GM21717 (cell line): ENCODE results near the gene TCFL5.

Experiments used
- ATAC-seq: cut with Tn5 transposase; IDR thresholded peaks from one replicate; pipeline ENCODE4 v1.9.1; 2021; ENCODE audit warnings: mild to moderate bottlenecking, moderate library complexity; ENCODE audit not compliant: unreplicated experiment

TCFL5 gene

GRCh38 chr20:62837790-62838127, 23.9 kb downstream of the TCFL5 start:
- no peak for ATAC-seq

GRCh38 chr20:62836967-62837490, 24.6 kb downstream of the TCFL5 start:
- ATAC-seq: no peak

DNA sequence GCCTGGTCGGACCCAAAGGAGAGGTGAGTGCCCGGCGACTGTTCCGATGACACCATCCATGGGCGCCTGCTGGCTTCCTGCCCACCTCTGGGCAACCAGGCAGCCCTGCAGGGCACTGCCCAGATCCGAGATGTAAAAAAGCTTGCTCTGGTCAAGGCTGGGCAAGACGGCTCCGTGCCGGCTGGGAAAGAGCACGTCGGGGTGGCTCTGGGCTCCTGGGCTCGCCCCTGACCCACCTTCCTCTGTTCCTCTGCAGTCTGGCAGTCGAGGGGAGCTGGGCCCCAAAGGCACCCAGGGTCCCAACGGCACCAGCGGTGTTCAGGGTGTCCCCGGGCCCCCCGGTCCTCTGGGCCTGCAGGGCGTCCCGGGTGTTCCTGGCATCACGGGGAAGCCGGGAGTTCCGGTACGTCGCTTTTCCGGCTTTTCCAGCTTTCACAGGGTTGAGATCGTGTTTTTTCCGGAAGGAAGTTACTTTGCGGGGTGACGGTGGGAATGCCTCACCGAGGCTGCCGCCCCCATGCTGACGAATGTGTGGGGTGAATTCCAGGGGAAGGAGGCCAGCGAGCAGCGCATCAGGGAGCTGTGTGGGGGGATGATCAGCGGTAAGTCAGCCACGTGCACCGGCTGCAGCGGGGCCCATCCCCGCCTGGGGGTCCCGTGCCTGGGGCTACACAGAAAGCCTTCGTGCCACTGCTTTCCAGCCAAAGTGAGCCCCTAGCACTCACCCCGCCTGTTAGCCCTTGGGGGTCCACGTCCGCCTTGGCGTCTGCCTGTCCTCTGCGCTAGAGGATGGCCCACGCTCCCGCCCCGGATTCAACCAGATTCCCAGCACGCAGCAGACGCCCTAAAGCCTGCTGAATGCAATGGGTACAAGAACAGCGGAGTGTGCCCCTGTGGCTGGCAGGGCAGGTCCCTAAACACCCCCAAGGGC, 25.4 kb downstream of the TCFL5 start:
- no peak for ATAC-seq

GRCh38 chr20:62834967-62835730, 26.5 kb downstream of the TCFL5 start:
- no peak for ATAC-seq

- ATAC-seq: no peak
These were observed 28.7 kb downstream of the TCFL5 start for GRCh38 chr20:62832951-62833391.

DNA sequence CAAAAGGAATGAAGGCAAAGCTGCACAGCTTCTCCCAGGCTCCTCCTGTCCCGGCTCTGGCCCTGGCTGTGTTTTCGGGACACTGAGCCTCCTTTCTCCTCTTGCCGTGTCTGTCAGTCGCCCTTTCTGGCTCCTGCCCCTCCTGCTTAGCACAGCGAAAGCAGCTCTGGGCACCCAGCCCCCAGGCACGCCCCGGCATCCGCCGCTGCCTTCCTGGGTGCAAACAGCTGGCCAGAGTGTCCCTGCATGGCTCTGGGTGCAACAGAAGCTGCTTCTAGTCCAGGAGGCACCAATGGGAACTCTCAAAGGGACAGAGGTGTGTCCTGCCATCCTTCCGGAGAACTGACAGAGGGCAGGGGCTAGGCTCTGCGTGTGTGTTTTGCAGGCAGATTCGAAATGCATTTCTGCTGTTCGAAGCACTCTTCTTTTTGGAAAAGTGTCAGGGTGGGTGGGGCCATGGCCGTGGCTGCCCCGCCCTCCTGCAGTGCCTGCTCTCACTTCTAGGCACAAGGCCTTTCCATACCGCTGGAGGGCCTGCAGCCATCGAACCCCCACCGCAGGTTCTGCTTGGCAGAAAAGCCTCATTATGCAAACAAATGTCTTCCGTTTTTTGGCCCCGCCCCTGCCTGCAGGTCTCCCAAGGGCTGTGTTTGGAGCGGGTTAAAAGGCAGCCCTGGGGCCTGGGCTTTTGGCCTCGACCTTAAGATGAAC, 29.3 kb downstream of the TCFL5 start:
- no peak for ATAC-seq

- no peak for ATAC-seq
These were observed 29.8 kb downstream of the TCFL5 start for GRCh38 chr20:62831854-62832211.

- no peak for ATAC-seq
These were observed 30.2 kb downstream of the TCFL5 start for GRCh38 chr20:62831361-62831788.

DNA sequence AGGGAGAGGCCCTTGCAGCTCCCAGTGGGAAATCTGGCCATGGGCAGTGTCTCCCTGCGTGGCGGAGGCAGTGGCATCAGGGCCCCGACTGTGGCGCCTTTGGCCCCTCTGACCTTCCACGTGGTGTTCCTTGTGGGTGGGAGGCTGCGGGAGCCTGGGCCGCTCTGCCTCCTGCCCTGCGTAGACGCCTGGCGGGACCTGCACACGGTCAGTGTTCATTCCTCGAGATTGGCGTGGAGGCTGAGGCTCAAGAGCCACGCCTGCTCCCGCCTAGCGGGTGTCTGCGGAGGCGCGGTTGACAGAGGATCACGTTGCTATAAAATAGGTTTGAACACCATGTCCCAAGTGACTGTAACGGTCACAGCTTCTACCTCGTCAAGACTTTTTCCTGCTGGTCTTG, 30.8 kb downstream of the TCFL5 start:
- ATAC-seq: no peak

- no peak for ATAC-seq
These were observed 31.4 kb downstream of the TCFL5 start for GRCh38 chr20:62830251-62830650.

DNA sequence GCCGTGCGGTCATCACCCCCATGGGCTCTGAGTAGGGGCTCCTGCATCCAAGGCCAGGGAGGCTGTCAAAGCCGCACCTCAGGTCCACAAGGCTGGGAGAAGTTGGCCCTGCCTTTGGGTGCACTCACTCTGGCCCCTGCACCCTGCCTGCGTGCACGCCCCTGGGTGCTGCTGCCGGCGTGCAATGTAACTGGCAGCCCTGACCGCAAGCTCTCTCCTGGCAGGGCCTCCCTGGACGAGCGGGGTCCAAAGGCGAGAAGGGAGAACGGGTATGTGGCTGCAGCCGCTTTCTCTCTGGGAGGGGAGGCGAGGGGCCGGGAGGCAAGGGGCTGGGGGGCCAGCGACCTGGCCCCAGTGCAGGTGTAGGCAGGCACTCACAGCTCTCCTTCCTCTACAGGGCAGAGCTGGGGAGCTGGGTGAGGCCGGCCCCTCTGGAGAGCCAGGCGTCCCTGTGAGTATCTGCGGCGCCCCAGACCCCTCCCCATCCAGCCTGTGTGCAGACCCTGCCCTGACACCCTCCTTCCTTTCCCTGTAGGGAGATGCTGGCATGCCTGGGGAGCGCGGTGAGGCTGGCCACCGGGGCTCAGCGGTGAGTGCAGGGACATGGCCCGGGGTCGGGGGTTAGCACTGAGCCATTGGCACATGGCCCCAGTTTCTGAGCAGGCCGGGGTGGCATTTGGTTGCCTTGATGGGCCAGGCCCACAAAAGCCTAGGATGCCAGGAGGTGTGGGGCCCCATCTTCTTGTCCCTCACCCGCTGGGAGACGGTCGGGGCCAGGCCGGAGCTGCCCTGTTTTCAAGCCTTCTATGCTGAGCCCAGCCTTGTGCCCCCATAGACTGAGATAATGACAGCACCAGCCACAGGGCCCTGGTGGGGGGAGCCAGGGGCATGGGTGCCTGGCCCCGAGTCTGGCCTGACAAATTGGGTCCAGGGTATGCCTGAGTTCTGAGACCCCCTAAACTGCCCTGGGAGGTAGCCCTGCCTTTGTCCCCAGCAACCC, 32.1 kb downstream of the TCFL5 start:
- ATAC-seq: no peak

GRCh38 chr20:62828511-62829230, 33.0 kb downstream of the TCFL5 start:
- no peak for ATAC-seq

- ATAC-seq: no peak
These were observed 33.6 kb downstream of the TCFL5 start for GRCh38 chr20:62828051-62828450.

DNA sequence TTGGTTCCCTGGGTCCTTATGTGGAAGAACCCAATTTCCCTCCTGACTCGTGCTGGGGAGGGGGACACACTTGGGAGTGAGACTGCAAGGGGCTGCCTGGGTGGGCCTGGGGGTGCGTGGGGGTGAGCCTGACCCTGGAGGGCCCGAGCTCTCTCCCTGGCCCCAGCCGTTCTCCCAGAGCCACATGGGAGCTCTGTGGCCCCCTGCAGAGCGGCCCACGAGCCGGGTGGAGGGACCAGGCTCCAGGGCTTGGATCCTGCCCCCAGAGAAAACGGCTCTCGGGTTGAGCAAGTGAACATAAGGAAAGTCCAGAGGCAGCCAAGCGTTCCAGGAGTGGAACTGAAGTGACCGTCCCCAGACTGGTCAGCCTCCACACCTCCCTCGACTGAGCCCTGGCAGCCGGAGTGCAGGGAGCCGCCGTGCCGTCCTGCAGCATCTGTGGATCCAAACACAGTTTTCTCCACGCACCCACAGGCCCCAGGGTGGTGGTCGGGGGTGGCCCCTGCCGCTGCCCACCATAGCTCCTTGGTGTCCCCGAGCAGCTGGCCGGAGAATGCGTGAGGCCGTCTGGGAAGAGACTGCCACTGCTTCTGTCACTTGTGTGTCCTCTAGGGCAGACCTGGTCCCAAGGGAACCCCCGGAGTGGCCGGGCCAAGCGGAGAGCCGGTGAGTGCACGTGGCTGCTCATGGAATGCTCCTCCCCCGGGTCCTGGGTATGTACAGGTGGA, 34.1 kb downstream of the TCFL5 start:
- no peak for ATAC-seq

DNA sequence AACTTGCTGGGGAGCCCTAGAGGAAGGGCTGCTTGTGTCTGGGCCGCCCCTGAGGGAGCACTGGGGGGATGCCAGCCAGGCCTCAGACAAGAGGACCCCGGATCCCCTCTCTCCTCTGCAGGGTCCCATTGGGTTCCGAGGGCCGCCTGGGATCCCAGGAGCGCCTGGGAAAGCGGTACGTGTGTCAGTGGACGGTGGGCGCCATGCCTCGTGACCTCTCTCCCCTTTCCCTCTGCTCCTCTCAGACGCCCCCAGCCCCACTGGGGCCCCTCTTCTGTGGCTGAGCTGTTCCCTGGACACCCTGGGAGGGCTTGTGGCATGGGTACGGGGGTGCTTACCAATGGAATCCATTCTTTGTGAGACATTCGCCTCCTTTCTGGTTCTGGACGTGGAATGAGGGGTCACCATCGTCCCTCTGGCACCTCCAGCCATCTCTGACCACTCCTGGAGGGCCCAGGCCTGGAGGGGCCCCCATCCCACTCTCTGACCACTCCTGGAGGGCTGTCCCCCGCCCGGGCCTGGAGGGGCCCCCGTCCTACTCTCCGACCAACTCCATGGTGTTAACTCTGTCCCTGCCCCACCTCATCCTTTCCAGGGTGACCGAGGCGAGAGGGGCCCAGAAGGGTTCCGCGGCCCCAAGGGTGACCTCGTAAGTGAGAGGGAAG, 34.8 kb downstream of the TCFL5 start:
- ATAC-seq: no peak

GRCh38 chr20:62825986-62826645, 35.5 kb downstream of the TCFL5 start:
- ATAC-seq: no peak

DNA sequence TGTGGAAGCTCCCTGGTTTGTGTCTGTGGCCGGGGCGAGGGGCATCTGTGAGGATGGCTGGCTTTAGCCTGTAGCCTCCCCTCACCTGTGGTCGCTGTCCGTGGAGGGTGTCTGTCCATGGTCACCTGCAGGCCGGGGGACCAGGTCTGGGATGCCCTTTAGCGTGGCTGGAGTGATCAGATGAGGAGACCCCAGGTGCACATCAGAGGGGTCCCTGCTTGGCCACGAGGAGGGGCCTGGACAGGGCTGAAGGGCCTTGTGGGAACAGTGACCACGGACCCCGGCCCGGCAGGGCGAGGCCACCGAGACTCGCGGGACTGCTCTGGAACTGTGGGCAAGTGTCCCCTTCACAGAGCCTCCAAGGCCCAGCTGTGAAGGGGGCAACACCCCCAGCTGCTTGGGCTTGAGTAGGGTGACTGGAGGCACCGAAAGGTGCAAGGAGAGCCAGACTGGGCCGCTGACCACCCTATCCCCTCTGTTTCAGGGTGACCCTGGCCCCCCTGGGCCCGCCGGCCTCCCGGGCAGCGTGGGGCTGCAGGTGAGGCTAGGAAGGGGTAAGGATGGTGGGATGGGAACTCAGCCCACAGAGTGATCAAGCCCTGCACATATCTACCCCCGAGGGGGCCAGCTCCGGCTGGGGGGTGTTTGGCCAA, 36.2 kb downstream of the TCFL5 start:
- ATAC-seq: no peak
